HG03025 (cell line): ENCODE data around the gene BRINP2.
A peak's percentile ranks its signal among the peaks of the same experiment; 100 is the strongest.

Experiments used
- ATAC-seq: cut with Tn5 transposase; IDR thresholded peaks from one replicate; pipeline ENCODE4 v1.9.1; 2021; ENCODE audit warnings: mild to moderate bottlenecking, moderate library complexity; ENCODE audit not compliant: unreplicated experiment, low FRiP score

Gene BRINP2

GRCh38 chr1:177170756-177171535 lies at the start of gene BRINP2:
Gene BRINP2 (plus strand): TSS chr1:177170958. CDS start chr1:177229877, 58,919 bp downstream.
- peak; percentile 93 for ATAC-seq

- no peak for ATAC-seq
Observed at GRCh38 chr1:177122461-177123251, 48.1 kb upstream of the BRINP2 start.

- no peak for ATAC-seq
Observed at GRCh38 chr1:177124577-177125278, 46.0 kb upstream of the BRINP2 start.

GRCh38 chr1:177126267-177126666 lies 44.5 kb upstream of the BRINP2 start:
- no peak for ATAC-seq

- no peak for ATAC-seq
Observed at GRCh38 chr1:177128665-177129281, 42.0 kb upstream of the BRINP2 start.

GRCh38 chr1:177130451-177130945 lies 40.3 kb upstream of the BRINP2 start:
- ATAC-seq = no peak

- no peak for ATAC-seq
Observed at GRCh38 chr1:177131723-177132122, 39.0 kb upstream of the BRINP2 start.

- no peak for ATAC-seq
Observed at GRCh38 chr1:177132141-177132540, 38.6 kb upstream of the BRINP2 start.

- ATAC-seq = no peak
Observed at GRCh38 chr1:177133977-177134538, 36.7 kb upstream of the BRINP2 start.

- ATAC-seq = no peak
Observed at GRCh38 chr1:177135250-177135649, 35.5 kb upstream of the BRINP2 start.

GRCh38 chr1:177137814-177138213 lies 32.9 kb upstream of the BRINP2 start:
- no peak for ATAC-seq

GRCh38 chr1:177138347-177138746 lies 32.4 kb upstream of the BRINP2 start:
- no peak for ATAC-seq

- no peak for ATAC-seq
Observed at GRCh38 chr1:177142010-177142409, 28.7 kb upstream of the BRINP2 start.

- no peak for ATAC-seq
Observed at GRCh38 chr1:177142791-177143271, 27.9 kb upstream of the BRINP2 start.

- ATAC-seq = no peak
Observed at GRCh38 chr1:177145106-177146070, 25.4 kb upstream of the BRINP2 start.

- no peak for ATAC-seq
Observed at GRCh38 chr1:177146499-177146898, 24.3 kb upstream of the BRINP2 start.

GRCh38 chr1:177162243-177162642 lies 8.5 kb upstream of the BRINP2 start:
- no peak for ATAC-seq

- no peak for ATAC-seq
Observed at GRCh38 chr1:177163844-177164379, 6.8 kb upstream of the BRINP2 start.
